ENCODE results near the gene BTBD19.
"Not testable (repeated sequence)": the region's sequence is repeated elsewhere in the genome, so short reads cannot be mapped to it uniquely, and the experiment has no call there.

Gene BTBD19

DNA sequence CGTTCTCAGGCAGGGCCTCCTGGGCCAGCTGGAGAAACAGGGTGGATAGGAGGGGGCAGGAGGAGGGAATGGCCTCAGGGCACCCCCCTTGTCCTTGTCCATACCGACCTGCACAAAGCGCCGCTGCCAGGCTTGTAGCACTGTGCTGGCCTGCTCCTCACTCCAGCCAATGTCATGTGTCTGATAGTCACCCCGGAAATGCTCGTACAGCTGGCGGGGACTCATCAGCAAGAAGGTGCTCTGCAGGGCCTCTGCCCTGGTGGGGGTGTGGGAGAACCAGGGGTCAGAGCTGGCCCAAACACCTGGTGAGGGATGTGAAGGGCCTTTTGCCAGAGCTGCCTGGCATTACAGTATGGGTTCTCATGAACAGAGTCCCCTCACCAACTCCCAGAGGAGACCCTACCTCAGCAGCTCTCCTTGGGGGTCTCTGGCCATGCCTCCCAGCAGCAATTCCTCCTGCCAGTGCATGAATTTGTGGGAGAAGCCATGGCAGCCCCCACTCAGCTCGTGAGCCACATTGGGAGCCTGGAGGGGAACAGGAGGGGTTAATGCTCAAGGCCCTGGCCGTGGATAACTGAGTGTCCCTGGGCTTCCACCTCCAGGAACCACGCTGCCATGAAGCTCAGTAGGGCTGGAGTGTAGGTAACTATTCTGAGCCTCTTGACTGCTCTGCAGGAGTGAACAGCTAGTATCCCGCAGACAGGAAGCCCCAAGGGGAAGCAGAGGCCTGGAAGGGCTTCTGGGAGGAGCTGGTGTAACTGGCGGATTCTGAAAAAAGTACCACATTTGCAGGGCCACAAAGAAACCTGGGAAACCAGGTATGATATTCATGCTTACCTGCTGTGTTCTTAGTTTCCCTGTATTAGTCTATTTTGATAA is 21.4 kb downstream of the BTBD19 start:
- DNase-seq: no peak

DNA sequence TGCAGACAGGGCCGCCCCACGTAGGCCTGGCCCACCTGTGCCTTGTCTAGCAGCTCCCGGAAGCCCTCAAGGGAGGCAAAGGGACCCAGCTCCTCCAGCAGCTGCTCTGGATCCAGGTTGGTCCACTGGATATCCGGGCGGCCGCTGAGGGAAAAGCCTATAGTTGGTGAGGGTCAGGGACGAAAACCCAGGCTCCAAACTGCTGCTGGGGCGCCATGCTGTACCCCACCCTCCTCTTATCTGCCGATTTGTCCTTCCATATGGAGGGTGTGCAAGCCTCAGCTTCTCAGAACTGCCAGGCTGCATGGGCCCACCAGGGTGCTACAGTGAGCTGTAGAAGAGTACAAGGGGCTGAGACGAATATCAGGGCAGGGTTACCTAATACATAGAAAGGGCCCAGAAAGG is 22.6 kb downstream of the BTBD19 start:
- no peak for DNase-seq

DNA sequence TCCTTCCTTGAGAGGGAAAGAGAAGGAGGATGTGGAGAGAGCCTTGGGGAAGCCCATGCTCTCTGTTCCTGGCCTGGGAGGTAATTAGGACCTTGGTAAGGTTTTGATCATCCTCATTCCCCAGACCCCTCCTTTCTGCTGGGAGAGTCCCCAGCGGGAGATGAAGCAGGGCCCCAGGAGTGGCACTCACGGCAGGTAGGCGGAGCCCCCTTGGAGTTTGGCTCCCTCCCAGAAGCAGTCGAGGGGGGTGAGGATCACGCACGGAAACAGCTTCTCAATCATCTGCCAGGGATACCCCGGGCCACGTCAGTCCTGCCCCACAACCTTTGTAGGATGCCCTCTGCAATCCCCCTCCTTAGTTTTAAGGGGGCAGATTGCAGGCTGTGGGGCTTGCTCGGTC is 23.2 kb downstream of the BTBD19 start:
- no peak for DNase-seq

DNA sequence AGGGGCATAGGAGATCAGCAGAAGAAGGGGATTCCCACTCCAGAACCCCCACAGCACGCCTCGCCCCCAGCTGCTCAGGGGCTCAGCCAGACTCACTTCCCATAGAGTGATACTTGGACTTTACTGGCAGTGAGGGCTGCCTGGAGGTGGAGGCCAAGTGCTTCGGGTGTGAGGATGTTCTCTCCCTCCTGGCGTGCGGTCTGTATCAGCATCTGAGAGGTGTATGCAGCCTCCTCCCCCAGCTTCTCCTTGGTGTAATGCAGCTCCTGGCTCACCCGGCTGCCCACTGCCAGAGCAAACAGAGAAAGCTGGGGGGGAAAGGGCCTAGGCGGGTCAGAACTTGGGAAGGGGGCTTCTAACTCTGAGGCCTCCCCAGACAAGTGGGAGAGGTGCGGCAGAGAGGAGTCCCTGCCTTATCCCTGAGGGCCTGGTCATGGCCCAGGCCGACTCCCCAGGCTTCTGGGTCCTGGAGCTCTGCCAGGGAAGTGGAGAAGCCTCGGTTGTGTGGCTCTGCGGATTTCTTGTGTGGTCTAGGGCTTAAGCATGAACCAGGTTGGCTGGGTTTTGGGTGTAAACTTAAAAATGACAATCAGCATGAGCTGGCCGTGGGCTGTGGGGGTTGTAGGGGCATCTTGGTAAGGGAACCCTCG is 23.9 kb downstream of the BTBD19 start:
- DNase-seq: no peak

DNA sequence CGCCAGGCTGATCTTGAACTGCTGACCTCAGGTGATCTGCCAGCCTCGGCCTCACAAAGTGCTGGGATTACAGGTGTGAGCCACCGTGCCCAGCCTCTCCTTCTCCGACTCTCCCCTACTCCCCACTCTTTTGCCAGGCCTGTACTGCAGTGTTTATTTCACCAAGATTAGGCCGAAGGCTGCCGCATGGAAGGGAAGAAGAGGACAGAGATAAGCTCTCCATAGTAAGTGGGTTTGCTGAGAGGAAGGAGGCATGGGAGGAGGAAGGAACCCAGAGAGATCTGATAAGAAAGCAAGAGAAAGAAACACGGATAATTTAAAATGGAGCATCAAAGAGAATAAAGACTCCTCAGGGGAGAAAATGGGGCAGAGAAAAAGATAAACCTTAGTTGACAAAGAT is 26.0 kb downstream of the BTBD19 start:
- DNase-seq: no peak

DNA sequence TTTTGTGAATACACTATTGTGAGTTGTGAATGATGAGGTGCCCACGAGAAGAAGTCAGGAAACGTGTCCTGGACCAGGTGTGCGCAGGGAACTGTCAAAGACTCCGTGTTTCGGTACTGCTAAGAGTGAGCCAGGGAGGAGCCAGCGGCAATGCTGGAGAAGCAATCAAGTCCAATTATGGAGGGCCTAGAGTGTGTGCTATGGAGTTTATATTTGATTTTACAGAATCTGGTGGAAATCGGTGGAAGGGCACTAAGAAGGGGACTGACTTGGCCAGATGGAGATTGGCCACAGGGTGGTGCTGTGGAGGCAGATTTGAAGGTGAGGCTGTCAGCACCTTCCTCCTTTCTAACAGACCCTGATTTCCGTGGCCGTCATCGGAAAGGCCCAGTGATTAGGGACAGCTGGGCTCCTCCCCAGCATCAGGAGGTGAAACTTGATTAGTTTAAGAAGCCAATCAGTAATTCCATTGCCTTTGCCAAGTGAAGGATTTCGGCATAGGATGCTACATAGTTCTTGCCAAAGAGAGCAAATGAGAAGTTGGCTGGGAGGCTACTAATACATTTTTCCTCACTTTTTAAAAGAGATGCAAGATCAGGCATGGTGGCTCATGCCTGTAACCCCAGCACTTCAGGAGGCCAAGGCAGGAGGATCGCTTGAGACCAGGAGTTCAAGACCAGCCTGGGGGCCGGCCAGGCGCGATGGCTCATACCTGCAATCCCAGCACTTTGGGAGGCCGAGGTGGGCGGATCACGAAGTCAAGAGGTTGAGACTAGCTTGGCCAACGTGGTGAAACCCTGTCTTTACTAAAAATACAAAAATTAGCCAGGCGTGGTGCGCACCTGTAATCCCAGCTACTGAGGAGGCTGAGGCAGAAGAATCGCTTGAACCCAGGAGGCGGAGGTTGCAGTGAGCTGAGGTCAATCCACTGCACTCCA is 27.7 kb downstream of the BTBD19 start:
- DNase-seq: peak; percentile 81 to 84

DNA sequence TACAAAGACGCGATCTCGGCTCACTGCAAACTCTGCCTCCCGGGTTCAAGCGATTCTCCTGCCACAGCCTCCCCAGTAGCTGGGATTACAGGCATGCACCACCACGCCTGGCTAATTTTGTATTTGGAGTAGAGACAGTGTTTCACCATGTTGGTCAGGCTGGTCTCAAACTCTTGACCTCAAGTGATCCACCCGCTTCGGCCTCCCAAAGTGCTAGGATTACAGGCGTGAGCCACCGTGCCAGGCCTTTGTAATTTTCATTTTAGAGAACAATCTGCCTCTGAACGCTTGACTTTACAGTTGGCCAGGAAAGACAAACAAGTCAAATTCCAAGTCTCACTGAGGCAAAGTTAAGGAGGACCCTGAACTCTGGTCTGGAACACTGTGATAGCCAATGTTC is 30.0 kb downstream of the BTBD19 start:
- DNase-seq: not testable (repeated sequence)

DNA sequence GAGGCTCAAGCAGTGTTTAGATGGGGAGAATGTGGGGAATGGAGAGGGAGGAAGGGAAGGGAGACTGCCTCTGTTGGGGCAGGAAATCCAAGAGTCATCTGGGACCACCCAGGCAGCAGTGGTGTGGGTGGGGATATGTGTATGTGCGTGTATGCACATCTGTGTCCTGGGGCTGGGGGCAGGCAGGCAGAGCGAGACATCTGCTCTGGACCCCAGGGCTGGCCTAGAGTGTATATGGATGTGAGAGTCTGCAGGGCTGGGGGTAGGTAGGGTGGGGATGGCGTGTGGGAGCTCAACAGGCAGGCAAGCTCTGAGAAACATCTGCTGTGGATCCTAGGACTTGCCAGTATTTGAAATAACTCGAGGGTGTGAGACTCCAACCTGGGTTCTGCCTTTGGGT is 31.3 kb downstream of the BTBD19 start:
- DNase-seq: no peak

DNA sequence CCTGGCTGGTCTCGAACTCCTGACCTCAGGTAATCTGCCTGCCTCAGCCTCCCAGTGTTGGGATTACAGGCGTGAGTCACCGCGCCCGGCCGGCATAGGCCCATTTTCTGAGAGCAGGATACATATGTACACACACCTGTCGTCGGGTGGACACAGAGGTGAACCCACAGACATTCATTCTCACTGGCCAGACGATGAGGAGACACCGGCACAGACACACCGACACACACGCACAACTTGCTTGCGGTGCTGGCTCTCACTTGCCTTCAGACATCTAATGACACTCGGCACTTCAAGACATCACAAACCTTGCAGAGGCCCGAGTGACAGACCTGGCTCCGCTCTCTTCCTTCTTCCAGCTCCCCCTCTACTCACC is 34.2 kb downstream of the BTBD19 start:
- no peak for DNase-seq

DNA sequence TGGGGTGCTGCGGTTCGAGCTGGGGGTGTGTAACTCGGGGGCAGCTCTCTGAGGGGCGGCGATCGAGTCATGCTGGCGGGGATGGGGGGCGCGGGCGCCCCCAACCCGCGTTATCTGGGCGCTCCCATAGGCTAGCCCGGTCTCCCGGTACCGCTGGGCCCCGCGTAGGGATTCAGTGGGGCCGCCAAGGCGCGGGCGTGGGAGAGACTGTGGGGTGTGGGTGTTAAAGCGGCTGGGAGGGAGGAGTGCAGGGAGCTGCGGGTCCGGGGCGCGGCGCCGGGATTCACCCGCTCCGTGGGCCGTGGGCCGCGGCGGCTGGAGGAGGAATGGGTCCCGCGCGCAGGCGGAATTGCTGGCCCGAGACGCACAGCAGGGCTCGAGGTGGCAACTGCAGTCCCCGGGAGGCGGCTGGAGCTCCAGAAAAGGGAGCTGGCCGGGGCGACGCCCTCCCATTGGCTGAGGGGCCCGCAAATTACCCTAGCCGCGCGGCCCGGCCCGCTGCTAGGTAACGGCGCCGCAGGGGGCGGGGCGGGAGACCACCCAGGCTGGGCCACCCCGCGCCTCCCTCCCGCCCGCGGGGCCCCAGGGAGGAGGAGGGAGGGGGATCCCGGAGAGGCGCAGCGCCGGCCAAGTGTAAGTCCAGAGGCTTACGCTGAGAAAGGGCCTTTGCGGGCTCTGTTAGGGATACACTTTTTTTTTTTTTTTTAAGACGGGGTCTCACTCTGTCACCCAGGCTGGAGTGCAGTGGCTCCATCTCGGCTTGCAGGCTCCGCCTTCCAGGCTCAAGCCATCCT is 34.7 kb downstream of the BTBD19 start, which contains the start of gene PTCH2:
Gene PTCH2, minus strand, starts transcription at position 392 of the 794 bp plus-strand sequence. Its CDS starts 321 bp downstream, at position 71.
- DNase-seq: peak in 1 of 2 experiments; percentile 24

DNA sequence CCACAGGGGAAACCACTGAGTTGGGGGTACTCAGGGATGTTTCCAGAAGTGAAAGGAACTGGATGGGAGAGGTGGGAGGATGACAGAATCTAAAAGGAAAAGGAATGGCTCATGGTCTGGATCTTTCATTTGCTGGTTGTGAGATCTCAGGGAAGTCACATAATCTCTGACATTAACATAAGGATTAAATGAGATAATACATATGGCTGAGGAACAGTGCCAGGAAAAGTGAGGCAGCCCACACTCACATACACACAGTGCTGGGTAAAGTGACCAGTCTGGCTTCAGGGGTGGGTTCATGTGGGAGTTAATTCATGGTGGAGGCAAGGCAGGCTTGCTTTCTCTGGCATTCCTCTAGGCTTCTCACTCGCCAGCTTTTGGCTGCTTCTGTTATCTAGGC is 38.7 kb downstream of the BTBD19 start:
- no peak for DNase-seq

DNA sequence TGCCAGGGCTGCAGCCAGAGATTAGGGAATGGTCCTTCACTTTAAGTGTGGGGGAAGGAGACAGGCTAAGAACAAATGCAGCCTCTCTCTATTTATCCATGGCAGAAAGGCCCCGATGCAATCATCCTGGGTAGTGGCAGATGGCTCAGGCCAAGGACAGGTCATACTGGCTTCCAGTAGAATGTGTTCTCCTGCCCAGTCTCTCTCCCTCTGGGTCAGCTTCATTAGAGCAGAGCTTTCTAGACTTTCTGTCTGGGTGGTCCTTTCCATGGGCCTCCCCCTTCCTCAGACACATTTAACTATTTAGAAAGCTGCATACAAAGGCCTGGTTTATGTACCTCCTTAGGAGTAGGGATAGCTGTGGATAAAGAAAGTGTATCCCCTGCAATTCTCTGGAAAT is 39.5 kb downstream of the BTBD19 start:
- DNase-seq: no peak

DNA sequence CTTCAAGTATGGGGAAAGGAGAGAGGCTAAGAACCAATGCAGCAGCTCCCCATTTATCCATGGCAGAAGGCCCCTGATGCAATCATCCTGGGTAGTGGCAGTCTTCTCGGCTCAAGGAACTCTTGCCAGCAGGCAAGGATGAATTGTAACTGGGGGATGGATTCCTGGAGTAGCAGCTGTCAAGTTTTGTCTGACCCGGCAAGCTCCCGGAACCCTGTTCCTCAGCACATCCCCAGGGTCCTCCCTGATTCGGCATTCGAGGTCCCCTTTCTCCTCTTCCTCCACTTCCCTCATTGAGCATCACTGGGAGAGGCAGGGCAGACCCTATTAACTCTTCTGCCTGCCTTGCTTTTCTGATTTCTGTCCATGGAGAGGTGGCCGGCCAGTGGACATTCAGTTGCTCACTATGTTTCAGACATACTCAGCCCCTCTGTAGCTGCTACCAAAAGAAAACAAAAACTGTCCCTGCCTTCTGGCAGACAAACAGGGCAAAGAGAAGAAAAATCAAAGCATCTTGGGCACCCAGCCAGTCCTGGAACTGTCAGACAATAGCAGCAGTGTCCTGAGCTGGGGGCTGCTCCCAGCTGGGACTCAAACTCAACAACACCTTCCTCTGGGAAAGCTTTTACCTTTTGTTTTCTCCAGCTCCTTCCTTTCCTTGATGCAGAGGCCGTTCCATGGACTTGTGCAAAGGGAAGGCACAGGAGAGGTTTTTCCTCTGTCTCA is 40.3 kb downstream of the BTBD19 start:
- DNase-seq: no peak

DNA sequence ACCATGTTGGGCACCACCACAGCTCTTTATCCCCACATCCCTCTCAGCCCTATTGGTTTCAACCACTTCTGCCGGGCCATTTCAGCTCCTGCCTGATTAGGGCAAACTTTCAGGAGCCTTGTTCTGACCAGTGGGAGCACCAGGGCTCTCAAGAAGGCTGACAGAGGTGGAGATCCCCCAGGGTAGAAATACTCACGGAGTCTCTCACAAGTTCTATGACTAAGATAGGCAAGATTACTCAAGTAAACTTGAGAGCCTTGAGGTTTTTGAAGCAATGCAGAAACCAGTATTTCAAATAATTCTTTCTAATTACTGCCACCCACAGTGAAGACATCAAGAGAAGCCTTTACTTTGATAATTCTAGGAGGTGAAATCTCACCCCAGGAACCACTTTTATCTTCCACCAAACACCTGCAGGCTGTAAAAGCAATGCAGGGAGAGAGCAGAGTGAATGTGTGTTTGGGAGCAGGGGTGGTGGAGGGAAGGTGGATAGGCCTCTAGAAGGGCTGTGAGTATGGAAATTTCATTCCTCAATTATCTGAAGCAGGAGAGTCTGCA is 41.3 kb downstream of the BTBD19 start:
- no peak for DNase-seq

DNA sequence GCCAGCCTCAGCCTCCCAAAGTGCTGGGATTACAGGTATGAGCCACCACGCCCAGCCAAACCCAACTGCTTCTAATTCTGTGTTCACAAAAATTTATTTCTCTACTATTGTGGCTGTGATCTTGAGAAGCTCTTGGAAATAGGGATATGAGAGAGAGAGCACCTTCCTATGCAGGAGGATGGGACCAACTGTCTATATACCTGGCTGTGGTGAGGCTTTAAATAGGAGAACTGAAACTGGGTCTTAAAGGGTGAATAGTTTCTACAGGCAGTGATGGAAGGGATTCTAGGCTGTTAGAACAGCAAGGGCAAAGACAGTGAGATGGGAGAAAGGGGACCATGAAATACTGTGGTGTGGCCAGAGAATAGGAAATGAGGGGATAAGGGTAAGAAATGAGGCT is 43.0 kb downstream of the BTBD19 start:
- no peak for DNase-seq

DNA sequence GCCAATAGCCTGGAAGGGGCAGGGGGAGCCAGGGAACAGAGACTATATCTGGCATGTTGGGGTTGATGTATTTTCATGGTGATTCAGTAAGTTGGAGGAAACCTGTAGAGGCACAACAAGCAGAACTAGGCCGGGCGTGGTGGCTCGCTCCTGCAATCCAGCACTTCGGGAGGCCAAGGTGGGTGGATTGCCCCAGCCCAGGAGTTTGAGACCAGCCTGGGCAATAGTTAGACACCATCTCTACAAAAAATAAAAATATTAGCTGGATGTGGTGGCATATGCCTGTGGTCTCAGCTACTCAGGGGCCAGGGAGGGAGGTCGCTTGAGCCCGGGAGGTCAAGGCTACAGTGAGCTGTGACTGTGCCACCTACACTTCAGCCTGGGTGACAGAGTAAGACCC is 44.9 kb downstream of the BTBD19 start:
- no peak for DNase-seq

DNA sequence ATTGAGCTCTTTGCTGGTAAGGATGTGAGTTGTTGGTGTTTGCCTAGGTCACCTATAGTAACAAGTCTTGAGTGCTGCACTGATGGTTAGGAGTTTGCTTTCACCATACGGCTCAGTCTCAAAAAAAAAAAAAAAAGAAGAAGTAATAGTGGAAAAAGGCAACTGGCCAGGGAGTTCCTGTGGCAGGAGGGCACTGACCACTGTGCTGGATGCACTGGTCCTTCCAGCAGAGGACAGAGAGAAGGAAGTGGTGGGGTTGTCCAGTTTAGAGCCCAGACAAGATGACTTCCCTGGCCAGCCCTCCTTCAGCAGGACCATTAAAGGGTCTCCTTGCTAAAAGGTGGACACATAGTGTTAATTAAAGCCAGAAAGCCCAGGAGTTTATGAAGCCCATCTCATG is 46.6 kb downstream of the BTBD19 start:
- DNase-seq: no peak

DNA sequence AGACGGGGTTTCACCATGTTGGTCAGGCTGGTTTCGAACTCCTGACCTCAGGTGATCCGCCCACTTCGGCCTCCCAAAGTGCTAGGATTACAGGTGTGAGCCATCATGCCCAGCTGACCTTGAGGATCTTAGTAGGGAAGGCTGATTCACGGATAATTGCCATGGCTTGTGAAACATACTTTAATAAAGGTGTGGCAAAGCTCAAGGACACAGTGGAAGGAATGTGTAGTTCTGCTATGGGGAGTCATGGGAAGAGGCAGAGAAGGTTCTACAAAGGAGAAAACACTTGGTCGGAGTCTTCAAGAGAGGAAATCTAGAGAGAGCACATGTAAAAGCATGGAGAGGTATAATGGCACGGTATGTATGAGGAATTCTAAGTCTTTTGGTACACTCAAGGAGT is 47.4 kb downstream of the BTBD19 start:
- DNase-seq: no peak

DNA sequence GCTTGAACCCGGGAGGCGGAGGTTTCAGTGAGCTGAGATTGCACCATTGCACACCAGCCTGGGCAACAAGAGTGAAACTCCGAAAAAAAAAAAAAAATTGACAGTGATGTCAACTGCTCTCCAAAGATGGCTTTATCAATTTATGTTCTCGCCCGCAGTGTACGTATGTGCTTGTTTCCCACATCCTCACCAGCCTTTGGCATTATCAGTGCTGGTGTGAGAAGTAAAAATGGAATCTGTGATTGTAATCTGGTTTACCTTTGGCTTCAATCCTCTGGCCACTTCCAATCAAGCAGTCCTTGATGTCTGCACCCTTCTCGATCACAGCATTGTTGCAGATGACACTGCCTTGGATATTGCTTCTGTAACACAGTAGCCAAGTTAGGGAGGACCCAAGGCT is 49.1 kb downstream of the BTBD19 start:
- DNase-seq: no peak

DNA sequence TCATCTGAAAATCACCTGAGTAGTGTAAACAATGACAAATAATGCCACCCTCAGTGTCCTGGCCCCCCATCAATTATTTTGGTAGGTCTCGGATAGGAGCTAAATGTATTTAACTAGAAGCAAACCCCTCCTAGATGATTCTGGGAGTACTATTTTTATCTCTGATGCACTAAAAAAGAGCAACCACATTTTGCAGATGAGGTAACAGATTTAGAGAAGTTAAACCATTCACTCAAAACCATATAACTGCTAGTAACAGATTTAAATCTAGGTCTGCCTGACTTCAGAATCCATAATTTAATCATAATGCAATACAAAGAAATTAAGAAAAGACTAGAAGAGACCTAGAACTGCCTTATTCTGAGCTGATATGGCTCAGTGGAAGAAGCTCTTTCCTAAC is 52.0 kb downstream of the BTBD19 start:
- DNase-seq: no peak

DNA sequence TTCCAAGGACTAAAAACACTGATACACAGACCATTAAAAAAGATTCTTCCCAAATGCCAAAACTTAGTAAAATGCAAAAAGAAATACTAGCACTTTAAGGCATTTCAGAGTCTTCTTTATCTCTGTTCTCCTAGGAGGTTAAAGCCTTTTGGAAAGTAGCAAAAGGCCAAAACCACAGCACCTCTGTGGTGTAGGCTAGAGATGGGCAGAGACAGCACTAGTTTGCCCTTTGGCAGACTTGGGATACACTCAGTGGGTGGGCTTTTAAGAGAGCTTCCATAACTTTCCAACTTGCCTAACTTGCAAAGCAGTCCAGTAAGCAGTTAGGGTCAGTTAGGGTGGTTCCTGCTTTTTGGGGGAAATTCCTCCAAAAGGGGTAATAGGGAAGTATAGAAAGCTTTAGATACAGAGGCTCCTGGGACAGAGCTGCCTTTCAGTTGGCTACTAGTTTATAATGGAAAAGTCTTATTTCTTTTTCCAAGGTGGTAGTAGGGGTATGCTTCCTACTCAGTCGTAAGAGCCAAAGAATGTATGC is 52.6 kb downstream of the BTBD19 start:
- no peak for DNase-seq
